IPS-15b (cell line): ENCODE data around the gene FNIP1.
"Not testable (repeated sequence)": the region's sequence is repeated elsewhere in the genome, so short reads cannot be mapped to it uniquely, and the experiment has no call there.

Experiments used
- H3K27me3 ChIP-seq: one replicate; pipeline ENCODE4 v1.6.1; 2013; ENCODE audit warnings: low read length; ENCODE audit not compliant: control insufficient read depth, insufficient read depth
- H3K36me3 ChIP-seq: one replicate; pipeline ENCODE4 v1.6.1; 2013; ENCODE audit warnings: low read length; ENCODE audit not compliant: control insufficient read depth, insufficient read depth
- H3K4me1 ChIP-seq: one replicate; pipeline ENCODE4 v1.6.1; 2013; ENCODE audit warnings: mild to moderate bottlenecking, low read length; ENCODE audit not compliant: control insufficient read depth, insufficient read depth
- H3K4me3 ChIP-seq: one replicate; pipeline ENCODE4 v1.5.1; 2013; ENCODE audit warnings: low read depth, low read length
- H3K9ac ChIP-seq: one replicate; pipeline ENCODE4 v1.6.1; 2013; ENCODE audit warnings: low read depth, mild to moderate bottlenecking, low read length
- H3K9me3 ChIP-seq: one replicate; pipeline ENCODE4 v1.6.1; 2013; ENCODE audit warnings: mild to moderate bottlenecking, low read length; ENCODE audit not compliant: control insufficient read depth, insufficient read depth

The FNIP1 gene

GRCh38 chr5:131611064-131611381 is 185.8 kb downstream of the FNIP1 start:
- no peaks in the 10 kb centered on the region for H3K27me3 ChIP-seq
- no peaks in the 10 kb centered on the region for H3K36me3 ChIP-seq
- peaks cover 16% of the 10 kb centered on the region for H3K4me1 ChIP-seq
- no peak overlapping the region for H3K9ac ChIP-seq
- no peak overlapping the region for H3K4me3 ChIP-seq
- H3K9me3 ChIP-seq: no peaks in the 10 kb centered on the region

- Histone ChIP-seq H3K9me3 (no peaks in the 10 kb centered on the region), H3K9ac (no peak overlapping the region), H3K4me1 (peaks cover 16% of the 10 kb centered on the region), H3K27me3 (no peaks in the 10 kb centered on the region), H3K4me3 (no peak overlapping the region), H3K36me3 (no peaks in the 10 kb centered on the region)
Observed at GRCh38 chr5:131610198-131611063, 186.4 kb downstream of the FNIP1 start.

- Histone ChIP-seq H3K9me3 (no peaks in the 10 kb centered on the region), H3K36me3 (no peaks in the 10 kb centered on the region), H3K9ac (no peak overlapping the region), H3K27me3 (no peaks in the 10 kb centered on the region), H3K4me1 (peaks cover 12% of the 10 kb centered on the region), H3K4me3 (no peak overlapping the region)
Observed at GRCh38 chr5:131609774-131610173, 187.0 kb downstream of the FNIP1 start.

- no peaks in the 10 kb centered on the region for H3K9me3 ChIP-seq
- H3K36me3 ChIP-seq: no peaks in the 10 kb centered on the region
- no peak overlapping the region for H3K4me3 ChIP-seq
- H3K27me3 ChIP-seq: no peaks in the 10 kb centered on the region
- H3K9ac ChIP-seq: no peak overlapping the region
- H3K4me1 ChIP-seq: peaks cover 12% of the 10 kb centered on the region
Observed at GRCh38 chr5:131608597-131608996, 188.2 kb downstream of the FNIP1 start.

GRCh38 chr5:131607903-131608540 is 188.8 kb downstream of the FNIP1 start:
- Histone ChIP-seq H3K36me3 (no peaks in the 10 kb centered on the region), H3K27me3 (no peaks in the 10 kb centered on the region), H3K9me3 (no peaks in the 10 kb centered on the region), H3K4me1 (peaks cover 12% of the 10 kb centered on the region), H3K9ac (no peak overlapping the region), H3K4me3 (no peak overlapping the region)

- Histone ChIP-seq H3K27me3 (no peaks in the 10 kb centered on the region), H3K4me1 (peaks cover 12% of the 10 kb centered on the region), H3K9ac (no peak overlapping the region)
Observed at GRCh38 chr5:131607418-131607817, 189.4 kb downstream of the FNIP1 start.

GRCh38 chr5:131605086-131605485 is 191.7 kb downstream of the FNIP1 start:
- Histone ChIP-seq H3K36me3 (no peaks in the 10 kb centered on the region), H3K4me3 (no peak overlapping the region), H3K9ac (no peak overlapping the region), H3K4me1 (peaks cover 12% of the 10 kb centered on the region), H3K27me3 (no peaks in the 10 kb centered on the region), H3K9me3 (no peaks in the 10 kb centered on the region)

More at GRCh38 chr5:131607418-131607817, 189.4 kb downstream of the FNIP1 start:
- Histone ChIP-seq H3K9me3 (no peaks in the 10 kb centered on the region), H3K4me3 (no peak overlapping the region), H3K36me3 (no peaks in the 10 kb centered on the region)

- no peak overlapping the region for H3K9ac ChIP-seq
- H3K4me3 ChIP-seq: no peak overlapping the region
- peaks cover 2% of the 10 kb centered on the region for H3K9me3 ChIP-seq
- no peaks in the 10 kb centered on the region for H3K36me3 ChIP-seq
- H3K4me1 ChIP-seq: no peaks in the 10 kb centered on the region
- no peaks in the 10 kb centered on the region for H3K27me3 ChIP-seq
Observed at GRCh38 chr5:131595088-131596033, 201.5 kb downstream of the FNIP1 start.

- no peak overlapping the region for H3K9ac ChIP-seq
- no peaks in the 10 kb centered on the region for H3K4me1 ChIP-seq
- H3K9me3 ChIP-seq: peaks cover 2% of the 10 kb centered on the region
- H3K4me3 ChIP-seq: no peak overlapping the region
- H3K36me3 ChIP-seq: no peaks in the 10 kb centered on the region
- no peaks in the 10 kb centered on the region for H3K27me3 ChIP-seq
Observed at GRCh38 chr5:131593921-131594320, 202.9 kb downstream of the FNIP1 start.

GRCh38 chr5:131593436-131593835 is 203.4 kb downstream of the FNIP1 start:
- not testable (repeated sequence) for H3K36me3 ChIP-seq, H3K27me3 ChIP-seq, H3K9ac ChIP-seq, H3K4me1 ChIP-seq, H3K4me3 ChIP-seq, H3K9me3 ChIP-seq
